Activated CD4-positive, CD25-positive, alpha-beta regulatory T cell (primary cell): ENCODE measurements around the gene VGLL4.
"Not testable (repeated sequence)": the region's sequence is repeated elsewhere in the genome, so short reads cannot be mapped to it uniquely, and the experiment has no call there.

Experiments used
- DNase-seq, 4 experiments: peaks; one replicate each; lab custom pipeline; 2025; lab: John Stamatoyannopoulos, UW

The VGLL4 gene

GRCh38 chr3:11606090-11606784, 37.5 kb downstream of the VGLL4 start:
- no peak for DNase-seq

GRCh38 chr3:11605398-11605797, 38.3 kb downstream of the VGLL4 start:
- no peak for DNase-seq

- no peak for DNase-seq
Observed at GRCh38 chr3:11604139-11604892, 39.4 kb downstream of the VGLL4 start.

GRCh38 chr3:11603628-11604027, 40.1 kb downstream of the VGLL4 start:
- no peak for DNase-seq

- no peak for DNase-seq
Observed at GRCh38 chr3:11602886-11603527, 40.7 kb downstream of the VGLL4 start.

- no peak for DNase-seq
Observed at GRCh38 chr3:11602239-11602840, 41.4 kb downstream of the VGLL4 start.

GRCh38 chr3:11601446-11602238, 42.1 kb downstream of the VGLL4 start:
- DNase-seq: no peak

GRCh38 chr3:11600501-11601282, 43.0 kb downstream of the VGLL4 start:
- DNase-seq: no peak

GRCh38 chr3:11596387-11596786, 47.3 kb downstream of the VGLL4 start:
- DNase-seq: no peak

GRCh38 chr3:11595024-11595423, 48.7 kb downstream of the VGLL4 start:
- not testable (repeated sequence) for DNase-seq

- DNase-seq: no peak
Observed at GRCh38 chr3:11593318-11594034, 50.2 kb downstream of the VGLL4 start.

- DNase-seq: no peak
Observed at GRCh38 chr3:11592445-11593298, 51.0 kb downstream of the VGLL4 start.

GRCh38 chr3:11591391-11592282, 52.1 kb downstream of the VGLL4 start:
- DNase-seq: no peak

- no peak for DNase-seq
Observed at GRCh38 chr3:11591002-11591355, 52.7 kb downstream of the VGLL4 start.

- DNase-seq: no peak
Observed at GRCh38 chr3:11589706-11590105, 54.0 kb downstream of the VGLL4 start.

- no peak for DNase-seq
Observed at GRCh38 chr3:11588755-11589154, 55.0 kb downstream of the VGLL4 start.

GRCh38 chr3:11588338-11588737, 55.4 kb downstream of the VGLL4 start:
- DNase-seq: no peak

- no peak for DNase-seq
Observed at GRCh38 chr3:11587766-11588165, 55.9 kb downstream of the VGLL4 start.
